ENCODE data around the gene GDA.

GRCh38 chr9:72297516-72297915 lies 148.3 kb downstream of the GDA start:
- TF ChIP-seq CTCF (IDR thresholded peaks at IDR 0.05) (no peak), POLR2A (IDR thresholded peaks at IDR 0.05) (no peak), EP300 (IDR thresholded peaks at IDR 0.05) (no peak)
